HG03575 (cell line): ENCODE results near the gene TMEM156.
"Not testable (repeated sequence)": the region's sequence is repeated elsewhere in the genome, so short reads cannot be mapped to it uniquely, and the experiment has no call there.

Source experiments
- ATAC-seq: cut with Tn5 transposase; IDR thresholded peaks from one replicate; pipeline ENCODE4 v1.9.1; 2021; ENCODE audit not compliant: unreplicated experiment, insufficient number of reproducible peaks, low FRiP score; ENCODE audit errors: extremely low read depth

Gene TMEM156

GRCh38 chr4:39044956-39045826, 13.0 kb upstream of the TMEM156 start:
- no peak for ATAC-seq

- no peak for ATAC-seq
These were observed 12.3 kb upstream of the TMEM156 start for GRCh38 chr4:39044364-39044955.

GRCh38 chr4:39043861-39044363, 11.7 kb upstream of the TMEM156 start:
- no peak for ATAC-seq

- no peak for ATAC-seq
These were observed 11.1 kb upstream of the TMEM156 start for GRCh38 chr4:39043058-39043860.

DNA sequence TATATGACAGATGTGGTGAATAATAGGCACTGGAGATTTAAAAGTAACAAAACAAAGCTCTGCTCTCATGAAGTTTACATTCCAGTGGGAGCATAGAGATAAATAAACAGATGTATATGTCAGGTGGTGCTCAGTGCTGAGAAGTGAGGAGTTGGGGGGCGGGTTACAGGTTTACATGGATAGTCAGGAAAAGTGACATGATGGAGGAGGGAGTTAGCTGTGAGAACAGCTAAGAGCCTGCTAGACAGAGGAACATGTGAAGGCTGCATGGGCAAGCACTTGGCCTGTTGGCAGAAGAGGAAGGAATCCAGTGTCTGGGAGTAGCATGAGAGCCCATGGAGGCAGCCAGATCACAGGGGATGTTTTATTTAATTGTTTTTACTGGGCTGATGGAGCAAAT, 10.2 kb upstream of the TMEM156 start:
- ATAC-seq = no peak

DNA sequence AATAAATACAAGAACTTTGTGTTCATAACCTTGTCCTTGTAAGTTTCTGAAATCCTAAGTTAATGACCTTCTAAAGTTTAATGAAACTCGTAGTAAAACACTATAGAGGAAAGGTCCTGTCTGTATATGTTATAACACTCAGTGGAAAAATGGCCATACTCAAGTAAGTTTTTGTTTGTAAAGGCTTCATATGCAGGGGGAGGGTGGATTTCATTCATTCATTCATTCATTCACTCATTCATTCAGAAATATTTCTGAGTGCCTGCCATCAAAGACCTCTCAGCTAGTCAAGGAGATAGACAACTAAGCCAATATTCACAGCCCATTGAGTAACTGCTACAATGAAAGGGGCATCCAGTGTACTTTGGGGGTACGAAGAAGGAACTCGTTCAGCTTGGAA, 6.9 kb upstream of the TMEM156 start:
- no peak for ATAC-seq

- ATAC-seq = no peak
These were observed 5.7 kb upstream of the TMEM156 start for GRCh38 chr4:39037941-39038340.

- ATAC-seq = no peak
These were observed 5.2 kb upstream of the TMEM156 start for GRCh38 chr4:39037491-39037825.

DNA sequence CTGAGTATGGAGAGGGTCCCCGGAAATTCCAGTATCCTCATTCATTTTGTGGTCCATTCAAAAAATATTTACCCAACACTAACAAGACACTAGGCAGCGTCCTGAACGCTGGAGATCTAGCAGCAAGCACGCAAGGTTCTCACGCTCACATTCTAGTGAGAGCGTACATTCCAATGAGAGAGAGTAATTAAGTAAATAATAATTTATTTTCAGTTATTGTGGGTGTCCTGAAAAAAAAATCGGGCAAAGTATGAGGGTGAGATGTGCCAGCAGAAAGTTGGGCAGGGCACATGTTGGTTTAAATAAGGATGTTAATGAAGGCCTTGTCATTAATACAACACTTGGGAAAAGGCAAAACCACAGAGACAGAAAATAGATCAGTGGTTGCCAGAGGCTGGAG, 4.0 kb upstream of the TMEM156 start:
- ATAC-seq = no peak

- ATAC-seq = not testable (repeated sequence)
These were observed 604 bp downstream of the TMEM156 start for GRCh38 chr4:39031590-39032020.

- no peak for ATAC-seq
These were observed 1.5 kb downstream of the TMEM156 start for GRCh38 chr4:39030725-39031124.

GRCh38 chr4:39029752-39030694, 2.2 kb downstream of the TMEM156 start:
- no peak for ATAC-seq

DNA sequence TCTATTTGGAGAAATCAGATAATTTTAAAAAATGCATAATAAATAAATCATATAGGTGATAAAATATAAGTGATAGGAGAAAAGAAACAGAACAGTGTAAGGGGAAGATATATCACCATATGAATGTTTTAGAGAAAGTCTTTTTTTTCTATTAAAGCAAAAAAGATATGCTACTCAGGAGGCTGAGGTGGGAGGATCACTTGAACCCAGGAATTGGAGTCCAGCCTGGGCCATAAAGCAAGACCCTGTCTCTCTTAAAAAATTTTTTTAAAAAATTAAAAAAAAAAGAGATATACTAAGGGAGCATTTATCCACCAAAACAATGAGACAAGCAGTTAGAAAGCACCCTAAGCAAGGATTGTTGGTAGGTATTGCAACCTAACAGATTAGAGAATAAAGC, 6.1 kb downstream of the TMEM156 start:
- no peak for ATAC-seq

DNA sequence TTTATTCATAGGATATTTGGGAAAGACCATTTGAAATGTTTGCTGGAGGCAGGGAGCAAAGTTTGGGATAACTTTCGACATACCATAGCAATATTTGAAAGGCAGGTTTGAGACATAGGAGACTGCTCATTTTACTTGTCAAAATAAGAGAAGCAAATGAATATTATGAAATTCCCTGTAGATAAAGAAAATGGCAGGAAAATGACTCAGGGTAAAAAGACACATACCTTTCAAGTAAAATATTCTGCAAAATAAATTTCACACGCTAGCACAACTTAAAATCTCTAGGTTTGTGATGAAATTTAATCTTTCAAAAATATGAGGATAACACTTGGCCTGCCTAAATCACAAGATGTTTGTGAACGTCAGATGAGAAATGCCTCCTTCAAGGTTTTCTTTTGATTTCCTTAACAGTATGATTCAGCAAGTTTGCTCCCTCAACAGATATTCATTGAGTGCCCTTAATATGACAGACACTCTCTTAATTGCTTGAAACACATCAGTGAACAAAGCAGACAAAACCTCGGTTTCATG, 6.6 kb downstream of the TMEM156 start:
- ATAC-seq = no peak

DNA sequence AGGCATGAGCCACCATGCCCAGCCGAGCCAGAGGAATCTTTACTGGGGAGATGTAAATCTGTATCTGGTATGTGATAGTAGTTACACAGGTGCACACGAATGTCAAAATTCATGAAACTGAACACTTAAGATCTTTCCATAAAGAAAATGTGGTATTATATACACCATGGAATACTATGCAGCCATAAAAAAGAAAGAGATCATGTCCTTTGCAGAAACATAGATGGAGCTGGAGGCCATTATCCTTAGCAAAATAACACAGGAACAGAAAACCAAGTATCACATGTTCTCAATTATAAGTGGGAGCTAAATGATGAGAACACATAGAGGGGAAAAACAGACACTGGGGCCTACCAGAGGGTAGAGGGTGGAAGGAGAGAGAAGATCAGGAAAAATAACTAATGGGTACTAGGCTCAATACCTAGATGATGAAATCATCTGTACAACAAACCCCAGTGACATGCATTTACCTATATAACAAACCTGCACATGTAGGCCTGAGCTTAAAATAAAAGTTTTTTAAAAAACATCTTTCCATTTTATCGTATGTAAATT, 7.8 kb downstream of the TMEM156 start:
- ATAC-seq = no peak

DNA sequence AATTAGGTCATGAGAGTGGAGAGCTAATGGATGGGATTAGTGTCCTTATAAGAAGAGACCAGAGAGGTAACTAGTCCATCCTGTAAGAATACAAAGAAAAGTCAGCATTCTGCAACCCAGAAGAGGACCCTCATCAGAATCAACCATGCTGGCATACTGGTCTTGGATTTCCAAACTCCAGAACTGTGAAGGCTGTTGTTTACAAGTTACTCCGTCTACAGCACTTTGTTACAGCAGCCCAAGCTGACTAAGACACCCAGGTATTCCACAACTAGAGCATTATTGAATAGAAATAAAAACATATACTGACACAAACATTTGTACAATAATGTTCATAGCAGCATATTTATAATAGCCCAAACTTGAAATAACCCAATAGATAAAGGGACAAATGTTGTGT, 9.2 kb downstream of the TMEM156 start:
- no peak for ATAC-seq

DNA sequence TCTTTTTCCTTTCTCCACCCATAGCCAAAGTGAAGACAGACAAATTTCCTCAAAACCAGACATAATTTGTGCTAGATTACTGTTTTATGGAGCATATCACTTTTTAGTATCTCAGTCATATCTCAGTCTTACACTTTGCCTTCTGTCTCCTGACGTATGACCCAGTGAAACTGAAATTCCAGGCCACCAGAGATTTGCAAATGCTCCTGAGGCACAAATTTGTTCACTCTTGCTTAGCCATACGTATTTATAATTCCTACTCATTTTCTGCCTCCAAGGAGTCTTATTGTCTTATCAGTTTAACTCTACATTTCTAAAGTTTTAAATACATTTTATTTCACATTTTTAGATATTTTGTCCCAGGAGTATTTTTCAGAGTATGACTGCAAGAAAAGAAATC, 10.0 kb downstream of the TMEM156 start:
- ATAC-seq = no peak

DNA sequence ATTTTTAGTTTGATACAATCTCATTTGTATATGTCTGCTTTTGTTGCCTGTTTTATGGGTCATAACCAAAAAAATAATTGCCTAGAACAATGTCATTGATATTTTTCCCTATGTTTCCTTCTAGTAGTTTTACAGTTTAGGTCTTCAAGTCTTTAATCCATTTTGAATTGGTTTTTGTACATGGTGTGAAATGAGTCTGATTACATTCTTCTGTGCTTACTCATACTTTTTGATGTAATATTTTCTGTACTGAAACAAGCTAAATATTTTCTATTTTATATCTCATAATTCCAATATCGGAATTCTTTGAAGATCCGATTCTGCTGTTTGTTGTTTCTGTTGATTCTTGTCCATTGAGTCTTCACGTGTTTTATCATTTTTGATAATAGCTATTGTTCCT, 10.6 kb downstream of the TMEM156 start:
- no peak for ATAC-seq
